Nephron (organoid): Measurements from ENCODE around the gene CDH13.

Experiments
- H3K27ac Mint-ChIP-seq, 3 experiments: 2 replicates each; pipeline ENCODE4 v1.8.0; 2020; ENCODE audit warnings: mixed read lengths in 3 of 3, mild to moderate bottlenecking in 2 of 3, moderate library complexity in 1 of 3
- H3K27me3 Mint-ChIP-seq: 2 replicates; pipeline ENCODE4 v1.8.0; 2021; ENCODE audit warnings: low read depth, mild to moderate bottlenecking, moderate library complexity, mixed read lengths
- H3K36me3 Mint-ChIP-seq: 2 replicates; pipeline ENCODE4 v1.8.0; 2020; ENCODE audit warnings: low read depth, mixed read lengths
- H3K4me1 Mint-ChIP-seq: 2 replicates; pipeline ENCODE4 v1.8.0; 2020; ENCODE audit warnings: mixed read lengths
- H3K4me3 Mint-ChIP-seq, 3 experiments: 2 replicates each; pipeline ENCODE4 v1.8.0; 2020; ENCODE audit warnings: mild to moderate bottlenecking in 3 of 3, mixed read lengths in 3 of 3, moderate library complexity in 2 of 3
- H3K9me3 Mint-ChIP-seq: 2 replicates; pipeline ENCODE4 v1.8.0; 2020; ENCODE audit warnings: mixed read lengths
- TF ChIP-seq, protein P1 (sequence below), 3 experiments: fragments of 200-600 bp; sonication (generic); IDR thresholded peaks; one replicate each; pipeline ENCODE4 v1.5.0; 2021; ENCODE audit warnings: antibody characterized with exemption in 3 of 3; ENCODE audit not compliant: unreplicated experiment in 3 of 3

The CDH13 gene

DNA sequence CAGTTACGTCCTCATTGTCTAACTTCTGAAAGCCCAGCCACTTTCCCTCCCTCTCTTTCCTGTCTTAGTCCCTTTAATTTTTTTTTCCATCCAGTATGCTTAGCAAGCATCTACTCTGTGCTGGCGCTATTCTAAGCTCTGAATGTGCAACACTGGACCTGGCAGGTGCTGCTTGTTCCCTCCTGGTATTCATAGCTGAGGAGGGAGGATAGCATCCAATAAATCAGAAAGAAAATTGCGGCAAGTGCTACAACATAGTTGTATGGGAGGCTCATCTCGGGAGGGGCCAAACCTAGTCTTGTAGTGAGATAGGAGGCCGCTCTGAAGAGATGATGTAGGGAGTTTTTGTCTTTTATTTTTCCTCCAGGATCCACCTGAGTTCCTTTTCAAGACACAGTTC lies 723.7 kb downstream of the CDH13 start:
- Mint-ChIP-seq H3K9me3 (no peaks in the 10 kb centered on the region), H3K4me3 (no peak overlapping the region), H3K4me1 (no peaks in the 10 kb centered on the region), H3K36me3 (no peaks in the 10 kb centered on the region), H3K27ac (no peak overlapping the region), H3K27me3 (no peaks in the 10 kb centered on the region)
- TF ChIP-seq, protein P1, sequence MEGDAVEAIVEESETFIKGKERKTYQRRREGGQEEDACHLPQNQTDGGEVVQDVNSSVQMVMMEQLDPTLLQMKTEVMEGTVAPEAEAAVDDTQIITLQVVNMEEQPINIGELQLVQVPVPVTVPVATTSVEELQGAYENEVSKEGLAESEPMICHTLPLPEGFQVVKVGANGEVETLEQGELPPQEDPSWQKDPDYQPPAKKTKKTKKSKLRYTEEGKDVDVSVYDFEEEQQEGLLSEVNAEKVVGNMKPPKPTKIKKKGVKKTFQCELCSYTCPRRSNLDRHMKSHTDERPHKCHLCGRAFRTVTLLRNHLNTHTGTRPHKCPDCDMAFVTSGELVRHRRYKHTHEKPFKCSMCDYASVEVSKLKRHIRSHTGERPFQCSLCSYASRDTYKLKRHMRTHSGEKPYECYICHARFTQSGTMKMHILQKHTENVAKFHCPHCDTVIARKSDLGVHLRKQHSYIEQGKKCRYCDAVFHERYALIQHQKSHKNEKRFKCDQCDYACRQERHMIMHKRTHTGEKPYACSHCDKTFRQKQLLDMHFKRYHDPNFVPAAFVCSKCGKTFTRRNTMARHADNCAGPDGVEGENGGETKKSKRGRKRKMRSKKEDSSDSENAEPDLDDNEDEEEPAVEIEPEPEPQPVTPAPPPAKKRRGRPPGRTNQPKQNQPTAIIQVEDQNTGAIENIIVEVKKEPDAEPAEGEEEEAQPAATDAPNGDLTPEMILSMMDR (IDR thresholded peaks at IDR 0.05; ENCODE audit: unreplicated experiment in 3 of 3): no peak

- Mint-ChIP-seq H3K9me3 (no peaks in the 10 kb centered on the region), H3K36me3 (no peaks in the 10 kb centered on the region), H3K4me1 (no peaks in the 10 kb centered on the region), H3K4me3 (no peak overlapping the region), H3K27ac (no peak overlapping the region), H3K27me3 (no peaks in the 10 kb centered on the region)
- TF ChIP-seq, protein P1 (IDR thresholded peaks at IDR 0.05; ENCODE audit: unreplicated experiment in 3 of 3): no peak
Observed at GRCh38 chr16:83351846-83352245, 725.1 kb downstream of the CDH13 start.

- H3K4me3 Mint-ChIP-seq: no peak overlapping the region
- H3K4me1 Mint-ChIP-seq: no peaks in the 10 kb centered on the region
- H3K9me3 Mint-ChIP-seq: no peaks in the 10 kb centered on the region
- H3K36me3 Mint-ChIP-seq: no peaks in the 10 kb centered on the region
- TF ChIP-seq, protein P1 (IDR thresholded peaks at IDR 0.05; ENCODE audit: unreplicated experiment in 3 of 3): no peak
- H3K27me3 Mint-ChIP-seq: peaks cover 4% of the 10 kb centered on the region
- no peak overlapping the region for H3K27ac Mint-ChIP-seq
Observed at GRCh38 chr16:83353241-83353640, 726.5 kb downstream of the CDH13 start.

DNA sequence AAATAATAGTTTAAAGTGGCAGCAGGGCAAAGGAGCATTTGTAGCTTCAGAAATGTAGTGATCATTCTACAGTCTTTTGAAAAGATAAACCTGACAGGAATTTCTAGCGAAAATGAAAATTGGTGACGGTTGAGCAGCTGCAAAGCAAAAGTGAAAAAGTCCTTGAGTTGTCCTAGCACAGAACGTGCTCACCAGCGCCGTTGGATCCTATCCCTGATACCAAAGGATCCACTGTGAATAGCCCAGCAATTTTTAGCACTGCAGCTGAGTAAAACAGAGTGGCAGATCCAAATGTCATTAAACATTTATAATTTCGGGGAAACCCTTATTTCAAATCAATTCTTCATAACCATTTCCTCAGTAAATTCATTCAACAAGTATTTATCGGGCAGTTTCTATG lies 727.2 kb downstream of the CDH13 start:
- Mint-ChIP-seq H3K4me3 (no peak overlapping the region), H3K27ac (no peak overlapping the region), H3K9me3 (no peaks in the 10 kb centered on the region), H3K4me1 (no peaks in the 10 kb centered on the region), H3K36me3 (no peaks in the 10 kb centered on the region), H3K27me3 (peaks cover 4% of the 10 kb centered on the region)
- TF ChIP-seq, protein P1 (IDR thresholded peaks at IDR 0.05; ENCODE audit: unreplicated experiment in 3 of 3): no peak

DNA sequence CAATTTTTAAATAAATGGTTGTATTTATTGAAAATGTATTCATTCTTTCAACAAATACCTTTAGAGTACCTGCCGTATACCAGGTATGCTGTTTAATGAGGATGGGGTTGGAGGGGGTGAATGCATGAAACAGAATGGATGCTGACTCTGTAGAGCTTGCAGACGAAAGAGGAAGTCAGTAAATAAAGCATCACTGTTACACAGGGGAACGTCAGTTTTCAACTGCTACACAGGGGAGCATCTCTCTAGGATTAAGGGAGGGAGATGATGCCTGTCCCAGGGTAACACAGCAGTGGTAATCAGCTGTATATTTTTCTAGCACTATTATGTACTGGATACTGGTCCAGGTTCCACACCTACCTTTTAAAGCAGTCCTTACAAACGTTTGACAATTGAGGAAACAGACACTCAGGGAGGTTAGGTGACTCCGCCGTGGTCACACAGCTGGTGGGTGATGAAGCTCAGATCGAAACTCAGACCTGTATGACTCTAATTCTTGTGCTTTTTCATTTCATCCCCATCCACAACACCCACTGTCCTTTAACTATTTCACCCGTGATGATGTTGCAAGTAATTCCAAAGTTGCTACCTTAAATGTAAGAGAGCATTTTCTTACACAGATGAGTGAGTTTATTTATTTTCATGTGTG lies 728.9 kb downstream of the CDH13 start:
- no peaks in the 10 kb centered on the region for H3K9me3 Mint-ChIP-seq
- TF ChIP-seq, protein P1 (IDR thresholded peaks at IDR 0.05; ENCODE audit: unreplicated experiment in 3 of 3): no peak
- H3K27me3 Mint-ChIP-seq: peaks cover 4% of the 10 kb centered on the region
- no peaks in the 10 kb centered on the region for H3K36me3 Mint-ChIP-seq
- H3K27ac Mint-ChIP-seq: no peak overlapping the region
- no peak overlapping the region for H3K4me3 Mint-ChIP-seq
- H3K4me1 Mint-ChIP-seq: no peaks in the 10 kb centered on the region

- TF ChIP-seq, protein P1 (IDR thresholded peaks at IDR 0.05; ENCODE audit: unreplicated experiment in 3 of 3): peak; percentile 46 to 60 (median 57)
Observed at GRCh38 chr16:83356266-83356665, 729.5 kb downstream of the CDH13 start.

More at GRCh38 chr16:83356266-83356665, 729.5 kb downstream of the CDH13 start:
- no peaks in the 10 kb centered on the region for H3K4me1 Mint-ChIP-seq
- no peaks in the 10 kb centered on the region for H3K36me3 Mint-ChIP-seq
- H3K27ac Mint-ChIP-seq: no peak overlapping the region
- H3K27me3 Mint-ChIP-seq: peaks cover 4% of the 10 kb centered on the region
- H3K9me3 Mint-ChIP-seq: peaks cover 2% of the 10 kb centered on the region
- H3K4me3 Mint-ChIP-seq: no peak overlapping the region
